ENCODE data around the gene OAT.

- TF ChIP-seq CTCF (IDR thresholded peaks at IDR 0.05) (no peak), EZH2 (IDR thresholded peaks at IDR 0.05) (no peak), EZH2phosphoT487 (IDR thresholded peaks at IDR 0.05) (no peak)
Measured at GRCh38 chr10:124386186-124387077, 32.3 kb downstream of the OAT start.
